DMS153 (cell line): ENCODE measurements around the gene PLXDC2.

ENCODE experiments used
- DNase-seq: peaks from one replicate; lab custom pipeline; 2025; lab: John Stamatoyannopoulos, UW

PLXDC2 gene

GRCh38 chr10:19911886-19912285 is 95.7 kb downstream of the PLXDC2 start:
- DNase-seq, result no peak

GRCh38 chr10:19913987-19914386 is 97.8 kb downstream of the PLXDC2 start:
- no peak for DNase-seq

GRCh38 chr10:19915125-19915524 is 98.9 kb downstream of the PLXDC2 start:
- DNase-seq, result no peak

DNA sequence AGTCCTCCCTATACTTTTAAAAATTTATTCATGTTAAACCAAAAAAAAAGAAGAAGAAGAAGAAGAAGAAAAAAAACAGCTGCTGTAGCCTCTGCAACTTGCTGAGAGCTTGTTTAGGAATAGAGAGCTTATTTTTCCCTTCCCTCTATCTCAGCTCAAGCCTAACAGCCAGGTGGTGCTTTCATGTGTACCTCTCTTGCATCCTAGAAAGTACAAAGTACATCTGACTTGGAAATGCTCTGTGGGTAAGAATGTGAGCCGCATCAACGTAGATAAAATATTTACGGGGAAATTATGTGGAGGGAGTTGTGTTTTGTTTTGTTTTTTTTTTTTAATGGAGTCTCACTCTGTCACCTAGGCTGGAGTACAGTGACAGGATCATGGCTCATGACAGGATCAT is 99.6 kb downstream of the PLXDC2 start:
- DNase-seq, result no peak

DNA sequence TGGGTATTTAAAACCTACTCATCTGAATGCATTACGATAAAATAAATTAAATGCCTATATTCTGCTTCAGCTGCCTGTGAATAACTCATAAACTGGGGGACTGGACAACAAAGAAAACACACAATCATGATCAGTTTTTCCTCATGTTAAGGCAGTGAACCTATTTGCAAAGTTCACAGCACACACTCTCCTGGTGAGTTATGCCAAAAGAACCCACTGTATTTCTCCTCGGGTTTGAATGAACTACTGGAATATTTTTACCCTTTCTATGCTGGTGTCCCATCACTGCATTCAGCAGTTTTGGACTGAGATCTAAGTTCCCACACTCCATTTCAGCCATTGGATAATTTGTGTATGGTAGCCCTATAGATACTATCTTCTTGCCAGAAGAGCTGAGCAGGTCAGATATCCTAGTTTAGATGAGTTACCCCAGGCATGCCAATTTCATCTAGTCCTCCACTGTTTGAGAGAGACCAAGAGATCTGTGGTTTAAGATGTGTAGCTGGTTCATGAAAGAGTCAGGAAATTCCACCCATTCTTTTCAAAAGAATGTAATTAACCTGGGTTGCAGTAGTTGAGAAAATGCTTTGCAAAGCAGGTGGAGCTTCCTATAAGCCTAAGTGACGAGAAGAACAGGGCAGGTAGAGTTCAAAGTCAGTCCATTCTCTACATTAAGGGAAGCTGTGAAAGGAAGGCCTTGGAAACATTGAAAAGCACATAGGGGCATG is 101.7 kb downstream of the PLXDC2 start:
- no peak for DNase-seq

GRCh38 chr10:19918794-19919193 is 102.6 kb downstream of the PLXDC2 start:
- DNase-seq, result peak; percentile 25

DNA sequence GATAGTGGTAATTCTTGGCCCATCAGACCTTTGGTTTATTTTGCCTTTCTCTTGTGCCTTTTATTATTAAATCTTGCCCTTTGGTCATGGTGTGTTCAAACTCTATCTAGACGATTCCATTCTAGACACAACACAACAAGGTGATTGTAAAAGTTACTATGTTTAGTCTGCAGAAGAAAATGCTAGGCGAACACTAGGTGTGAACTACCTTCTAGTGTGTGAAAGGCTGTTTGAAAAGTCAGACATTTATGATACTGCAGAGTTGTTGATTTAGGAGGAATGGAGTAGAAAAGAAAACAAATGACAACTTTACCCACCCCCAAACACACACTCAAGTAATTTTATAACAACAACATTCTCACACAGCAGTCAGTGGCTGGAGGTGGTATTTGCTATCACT is 103.4 kb downstream of the PLXDC2 start:
- DNase-seq, result no peak

- no peak for DNase-seq
Observed at GRCh38 chr10:19920075-19920726, 104.0 kb downstream of the PLXDC2 start.

- no peak for DNase-seq
Observed at GRCh38 chr10:19921300-19922140, 105.3 kb downstream of the PLXDC2 start.

DNA sequence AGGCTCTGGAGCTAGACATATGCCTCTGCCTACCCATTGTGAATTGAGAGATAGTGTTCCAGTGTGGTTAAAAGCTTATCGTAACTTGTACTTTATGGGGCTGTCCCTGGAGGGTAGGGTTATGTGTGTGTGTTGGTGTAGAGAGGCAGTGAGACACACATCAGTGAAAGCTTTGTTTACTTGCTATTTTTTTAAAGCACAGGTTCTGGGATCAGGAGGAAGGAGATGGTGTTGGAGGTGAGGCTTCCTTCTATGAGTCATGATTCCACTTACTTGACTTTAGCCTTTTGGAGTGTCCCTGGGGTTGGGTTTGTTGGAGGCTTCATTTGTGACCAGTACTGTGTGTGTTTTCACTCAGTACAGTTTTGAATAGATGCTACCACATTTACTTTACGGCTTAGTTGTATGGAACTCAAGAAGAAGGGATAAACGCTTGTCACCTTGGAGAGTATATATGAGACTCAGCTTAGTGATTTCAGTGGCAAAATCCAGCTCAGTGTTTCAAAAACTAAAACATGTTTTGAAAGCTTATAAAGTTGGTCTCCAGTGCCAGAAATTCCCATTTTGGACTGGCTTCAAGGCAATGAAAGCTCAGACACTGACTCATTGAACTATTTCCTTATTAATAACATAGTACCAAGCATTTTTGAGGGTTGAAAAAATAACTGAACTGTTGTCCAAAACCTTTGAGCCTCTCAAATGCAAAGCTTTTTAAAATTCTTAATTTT is 106.2 kb downstream of the PLXDC2 start:
- peak; percentile 62 for DNase-seq

DNA sequence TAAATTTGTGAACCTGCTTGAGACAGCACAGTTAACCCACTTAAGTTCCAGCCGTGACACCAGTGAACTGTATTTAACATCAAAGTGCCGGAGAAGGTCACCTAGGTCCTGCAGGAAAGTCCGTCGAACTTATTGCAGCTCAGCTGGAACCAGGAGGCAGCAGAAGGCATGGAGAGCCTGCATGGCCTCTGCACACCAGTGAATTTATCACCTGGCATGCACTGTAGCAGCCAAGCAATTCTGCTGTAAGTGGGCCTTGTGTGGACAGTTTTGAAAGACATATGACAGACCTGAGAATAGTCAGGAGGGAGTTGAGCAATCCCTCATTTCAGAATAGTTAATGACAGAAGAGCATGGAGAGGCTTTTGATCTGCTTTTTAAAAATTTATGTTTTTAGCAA is 108.8 kb downstream of the PLXDC2 start:
- DNase-seq, result no peak

DNA sequence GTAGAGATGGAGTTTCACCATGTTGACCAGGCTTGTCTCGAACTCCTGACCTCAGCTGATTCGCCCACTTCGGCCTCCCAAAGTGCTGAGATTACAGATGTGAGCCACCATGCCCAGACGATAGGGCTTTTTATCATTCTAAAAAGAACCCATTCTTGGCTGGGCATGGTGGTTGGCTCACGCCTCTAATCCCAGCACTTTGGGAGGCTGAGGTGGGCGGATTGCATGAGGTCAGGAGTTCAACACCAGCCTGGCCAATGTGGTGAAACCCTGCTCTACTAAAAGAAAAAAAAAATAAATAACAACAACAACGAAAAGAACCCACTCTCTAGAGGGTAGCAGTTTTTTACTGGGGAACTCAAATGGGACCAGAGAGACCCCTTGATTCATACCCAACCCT is 112.7 kb downstream of the PLXDC2 start:
- no peak for DNase-seq

GRCh38 chr10:19929506-19930140 is 113.4 kb downstream of the PLXDC2 start:
- no peak for DNase-seq

GRCh38 chr10:19930936-19931893 is 115.0 kb downstream of the PLXDC2 start:
- peak; percentile 39 for DNase-seq

GRCh38 chr10:19931894-19932590 is 115.8 kb downstream of the PLXDC2 start:
- no peak for DNase-seq

DNA sequence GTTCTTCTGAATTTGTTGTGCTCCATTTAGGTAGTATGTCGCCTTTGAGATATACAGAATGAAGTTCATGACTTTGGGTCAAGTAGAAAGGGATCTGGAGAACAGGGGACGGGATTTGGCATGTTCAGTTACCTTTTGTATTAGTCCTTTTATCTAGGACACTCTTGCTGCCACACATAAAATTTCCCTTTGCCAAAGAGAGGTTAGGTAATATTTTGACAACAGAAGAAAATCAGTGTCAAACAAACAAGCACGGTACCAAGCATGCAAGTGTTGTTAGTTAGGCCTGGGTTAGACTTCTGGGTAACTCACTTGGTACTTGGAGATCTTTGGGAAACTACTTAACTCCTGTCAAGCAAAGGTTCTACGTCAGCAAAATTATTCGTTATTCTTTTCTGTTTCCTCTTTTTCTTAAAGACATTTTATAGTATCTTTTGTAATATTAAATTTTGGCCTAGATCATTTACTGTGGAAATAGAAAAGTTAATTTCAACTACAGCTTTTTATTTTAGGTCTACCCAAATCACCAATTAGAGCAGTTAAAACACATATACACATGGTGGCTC is 116.7 kb downstream of the PLXDC2 start:
- no peak for DNase-seq

DNA sequence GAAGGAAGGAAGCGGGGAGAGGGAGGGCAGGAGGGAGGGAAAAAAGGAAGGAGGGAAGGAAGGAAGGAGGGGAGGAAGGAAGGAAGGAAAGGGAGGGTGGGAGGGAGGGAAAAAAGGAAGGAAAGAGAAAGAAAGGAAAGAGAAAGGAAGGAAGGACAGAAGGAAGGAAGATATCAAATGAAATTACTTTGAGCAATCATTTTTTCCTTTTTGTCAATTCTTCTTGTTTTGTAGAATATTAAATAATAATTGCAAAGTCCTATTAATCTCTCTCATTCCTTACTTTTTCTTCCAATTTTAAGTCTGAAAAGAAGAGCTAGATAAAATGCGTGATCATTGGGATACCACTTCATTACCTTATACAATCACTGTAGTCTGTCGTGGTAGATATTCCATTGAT is 117.5 kb downstream of the PLXDC2 start:
- no peak for DNase-seq

DNA sequence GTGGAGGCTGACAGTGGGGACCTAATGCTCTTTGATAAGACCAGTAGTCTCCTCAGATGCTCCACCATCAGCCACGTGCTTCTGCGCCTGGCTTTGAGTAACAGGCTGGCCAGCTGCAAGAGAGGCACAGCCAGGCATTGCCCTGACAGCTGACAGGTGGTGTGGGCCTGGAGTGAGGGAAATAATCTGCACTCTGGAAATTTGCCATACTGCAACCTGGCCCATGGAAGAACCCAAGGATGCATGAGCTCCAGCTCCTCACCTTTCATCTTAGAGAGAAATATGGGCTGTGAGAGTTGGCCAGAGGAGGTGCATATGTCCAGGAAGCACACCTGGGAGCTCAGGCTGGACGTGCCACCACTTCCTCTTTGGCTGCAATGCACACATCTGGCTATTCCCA is 118.9 kb downstream of the PLXDC2 start:
- no peak for DNase-seq

DNA sequence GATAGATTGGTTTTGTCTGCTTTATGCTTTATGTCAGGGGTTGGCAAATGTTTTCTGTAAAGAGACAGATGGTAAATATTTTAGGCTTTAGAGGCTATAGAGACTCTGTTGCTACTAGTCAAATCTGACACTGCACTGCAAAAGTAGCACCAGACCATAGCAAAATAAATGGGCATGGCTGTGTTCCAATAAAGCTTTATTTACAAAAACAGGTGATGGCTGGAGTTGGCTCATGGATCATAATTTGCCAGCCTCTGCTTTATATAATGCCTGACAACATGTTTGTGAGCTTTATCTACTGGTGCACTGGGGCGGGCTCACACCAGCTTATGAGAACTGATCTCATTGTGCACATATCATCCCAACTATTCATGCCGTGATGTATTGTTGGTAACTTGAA is 120.1 kb downstream of the PLXDC2 start:
- DNase-seq, result no peak

DNA sequence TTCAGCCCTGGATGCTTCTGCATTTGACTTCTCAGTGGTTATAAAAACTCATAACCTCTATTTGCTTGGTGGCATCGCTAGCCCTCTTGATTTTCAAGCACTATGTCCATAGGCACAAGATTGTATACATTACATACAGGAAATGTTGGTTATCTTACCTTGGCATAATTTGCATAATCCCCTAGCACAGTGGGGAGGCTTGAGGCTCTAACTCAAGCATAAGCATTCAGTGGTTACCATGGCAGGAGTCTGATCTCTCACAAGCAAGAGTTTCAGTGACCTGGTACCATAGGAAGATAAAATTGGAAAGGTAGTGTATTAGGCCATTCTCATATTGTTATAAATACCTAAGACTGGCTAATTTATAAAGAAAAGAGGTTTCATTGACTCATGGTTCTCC is 121.8 kb downstream of the PLXDC2 start:
- no peak for DNase-seq
